Testis (tissue), 3 donors: ENCODE measurements around the gene CELF2. TPM values are rescaled to one million over a fixed set of nuclear protein-coding genes. Genes with fewer than 3 reads are reported as not detected.

Experiments used
- DNase-seq: peaks from one replicate; pipeline ENCODE4 v3.0.0-alpha.2; 2019
- H3K27ac ChIP-seq, 2 donors: fragments of 200-600 bp; sonication (generic); one replicate each; pipeline ENCODE4 v1.5.1; 2019
- H3K27me3 ChIP-seq: fragments of 200-600 bp; sonication (generic); one replicate; pipeline ENCODE4 v1.5.1; 2019
- H3K36me3 ChIP-seq: fragments of 200-600 bp; sonication (generic); one replicate; pipeline ENCODE4 v1.5.1; 2017; ENCODE audit warnings: low read depth; ENCODE audit errors: missing control alignments
- H3K4me1 ChIP-seq: fragments of 200-600 bp; sonication (generic); one replicate; pipeline ENCODE4 v1.5.1; 2019
- H3K4me3 ChIP-seq, 2 donors: fragments of 200-600 bp; sonication (generic); one replicate each; pipeline ENCODE4 v1.5.1; 2017 to 2019
- H3K9me3 ChIP-seq: fragments of 200-600 bp; sonication (generic); one replicate; pipeline ENCODE4 v1.5.1; 2017
- POLR2A ChIP-seq: fragments of 450-650 bp; IDR thresholded peaks from one replicate; pipeline ENCODE4 v1.6.1; 2017; ENCODE audit warnings: antibody characterized with exemption, mild to moderate bottlenecking, moderate library complexity
- WGBS, 2 donors: methylation state at CpG; one replicate each; pipeline ENCODE4 v1.1.5; 2018; 5-methylcytosine and 5-hydroxymethylcytosine counted together
- intact Hi-C: fragments of 100-400 bp; cut with DNase I; formaldehyde crosslinking; loops from one replicate; pipeline ENCODE4 v1.15.1; 2023; ENCODE audit warnings: low total_unique reads
- polyA plus RNA-seq: library from polyadenylated mRNA; stranded (reverse); fragments of 350-450 nt; fragmentation: Illumina TruSeq; extraction: RNeasy Lipid Tissue Mini Kit (QIAGEN cat#74804); gene quantifications from one replicate; pipeline ENCODE4 v1.2.3, GENCODE V29; 2014; ENCODE audit warnings: low read depth, low replicate concordance; ENCODE audit not compliant: insufficient read depth
- total RNA-seq, 2 donors: library from RNA; depleted of rRNA; stranded (reverse); fragments of >200 nt; gene quantifications; one replicate each; pipeline ENCODE4 v1.2.3, GENCODE V29; 2016
- TF ChIP-seq, protein P1 (sequence below), 3 experiments: fragments of 450-650 bp in 2 of 3; fragments of 200-600 bp in 1 of 3; sonication (generic) in 1 of 3; IDR thresholded peaks; one replicate each; pipeline ENCODE4 v1.5.1; 2016 to 2019; ENCODE audit warnings: antibody characterized with exemption in 3 of 3, mild to moderate bottlenecking in 2 of 3, moderate library complexity in 1 of 3

Gene CELF2
- total and polyA plus RNA-seq, 3 donors from 2014 or later: 17.5 to 41.6 (median 27.8) TPM

DNA sequence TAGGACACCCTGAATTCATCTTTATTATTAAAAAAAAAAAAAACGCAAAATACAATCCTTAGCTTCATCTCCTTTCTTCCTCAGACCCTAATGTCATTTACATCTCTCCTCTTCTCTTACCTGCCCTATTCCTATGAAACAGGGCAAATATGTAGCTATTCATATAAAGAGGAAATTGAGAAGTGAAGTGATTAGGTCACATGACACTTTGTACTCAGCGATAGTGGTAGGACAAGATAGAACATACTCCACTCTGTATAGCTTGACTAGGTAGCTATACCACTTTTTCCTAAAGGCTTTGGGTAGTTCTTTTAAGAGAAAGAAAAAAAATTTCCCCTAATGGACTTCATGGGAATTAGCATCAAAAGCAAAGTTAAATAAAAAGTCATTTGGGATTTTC, 6.2 kb upstream of the CELF2 start:
- Histone ChIP-seq H3K4me1 (no peaks in the 10 kb centered on the region), H3K4me3 (no peak overlapping the region), H3K27ac (no peak overlapping the region), H3K9me3 (no peaks in the 10 kb centered on the region), H3K36me3 (no peaks in the 10 kb centered on the region), H3K27me3 (no peaks in the 10 kb centered on the region)
- WGBS, 2 donors: 92 to 95% methylated on average over 2 of the region's 2 CpGs
- no peak for TF ChIP-seq POLR2A
- TF ChIP-seq, protein P1, sequence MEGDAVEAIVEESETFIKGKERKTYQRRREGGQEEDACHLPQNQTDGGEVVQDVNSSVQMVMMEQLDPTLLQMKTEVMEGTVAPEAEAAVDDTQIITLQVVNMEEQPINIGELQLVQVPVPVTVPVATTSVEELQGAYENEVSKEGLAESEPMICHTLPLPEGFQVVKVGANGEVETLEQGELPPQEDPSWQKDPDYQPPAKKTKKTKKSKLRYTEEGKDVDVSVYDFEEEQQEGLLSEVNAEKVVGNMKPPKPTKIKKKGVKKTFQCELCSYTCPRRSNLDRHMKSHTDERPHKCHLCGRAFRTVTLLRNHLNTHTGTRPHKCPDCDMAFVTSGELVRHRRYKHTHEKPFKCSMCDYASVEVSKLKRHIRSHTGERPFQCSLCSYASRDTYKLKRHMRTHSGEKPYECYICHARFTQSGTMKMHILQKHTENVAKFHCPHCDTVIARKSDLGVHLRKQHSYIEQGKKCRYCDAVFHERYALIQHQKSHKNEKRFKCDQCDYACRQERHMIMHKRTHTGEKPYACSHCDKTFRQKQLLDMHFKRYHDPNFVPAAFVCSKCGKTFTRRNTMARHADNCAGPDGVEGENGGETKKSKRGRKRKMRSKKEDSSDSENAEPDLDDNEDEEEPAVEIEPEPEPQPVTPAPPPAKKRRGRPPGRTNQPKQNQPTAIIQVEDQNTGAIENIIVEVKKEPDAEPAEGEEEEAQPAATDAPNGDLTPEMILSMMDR (IDR thresholded peaks at IDR 0.05): no peak
- intact Hi-C loops: no loop called here
- no peak for DNase-seq

DNA sequence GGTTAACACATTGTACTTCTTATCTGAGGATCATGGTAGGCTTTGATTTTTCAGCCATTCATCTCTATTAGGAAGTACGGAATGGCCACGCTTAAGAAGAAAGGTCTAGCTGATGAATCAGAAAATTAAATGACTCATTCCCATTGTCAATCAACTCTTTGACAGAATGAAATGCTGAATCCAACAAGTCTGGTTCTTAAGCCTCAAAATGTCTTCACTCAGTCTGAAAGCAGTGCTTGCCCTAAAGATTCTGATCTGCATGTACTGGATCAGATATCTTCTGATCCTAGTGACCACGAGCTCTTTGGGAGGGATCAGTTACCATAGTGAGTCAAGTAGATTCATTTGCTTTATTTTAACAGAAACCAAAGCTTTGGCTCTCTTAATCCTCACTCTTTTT, 5.7 kb upstream of the CELF2 start:
- no peak overlapping the region for H3K4me3 ChIP-seq
- H3K27ac ChIP-seq: no peak overlapping the region
- WGBS, 2 donors: 79 to 83% methylated on average over 3 of the region's 3 CpGs
- H3K4me1 ChIP-seq: no peaks in the 10 kb centered on the region
- no peaks in the 10 kb centered on the region for H3K9me3 ChIP-seq
- H3K27me3 ChIP-seq: no peaks in the 10 kb centered on the region
- TF ChIP-seq, protein P1 (IDR thresholded peaks at IDR 0.05): no peak
- TF ChIP-seq POLR2A: no peak
- no peaks in the 10 kb centered on the region for H3K36me3 ChIP-seq
- intact Hi-C loops: no loop called here
- no peak for DNase-seq

DNA sequence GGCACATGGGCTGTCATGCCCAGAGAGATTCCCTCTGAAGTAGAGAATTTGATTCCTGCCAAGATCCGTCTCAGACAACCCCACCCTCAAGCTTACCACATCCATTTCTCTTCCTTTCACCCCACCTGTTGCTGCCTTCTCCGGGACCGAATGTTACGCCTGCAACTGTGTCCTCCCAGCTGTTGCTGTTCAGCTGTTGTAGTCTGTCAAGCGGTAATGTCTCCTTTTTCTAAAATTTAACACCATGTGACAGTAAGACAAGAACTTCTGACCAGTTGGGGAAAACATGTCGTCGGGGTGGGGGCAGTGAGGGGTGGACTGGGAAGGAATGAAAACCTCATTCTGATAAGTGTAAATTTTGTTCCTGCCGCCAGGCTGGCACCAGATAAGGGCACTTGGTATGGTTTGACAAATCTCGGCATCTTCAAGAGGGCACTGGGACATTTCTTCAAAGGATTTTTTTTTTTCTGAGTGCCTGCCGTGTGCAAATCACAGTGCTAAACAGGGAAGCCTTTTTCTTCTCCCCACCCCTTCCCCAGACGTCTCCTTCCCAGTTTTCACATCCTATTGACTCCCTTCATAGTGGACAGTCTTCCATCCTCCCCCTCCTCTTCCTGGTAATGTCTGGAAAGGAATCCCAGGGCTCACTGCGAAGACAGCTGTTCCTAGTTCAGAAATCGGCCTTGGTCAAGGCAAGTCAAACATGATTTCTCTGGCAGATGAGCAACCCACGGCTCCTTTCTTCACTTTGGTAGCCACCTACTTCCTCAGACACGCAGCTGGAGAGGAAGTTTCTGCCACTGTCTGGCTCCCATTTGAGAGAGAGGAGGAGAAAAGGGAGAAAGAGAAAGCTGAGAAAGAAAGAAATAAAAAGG, 5.0 kb upstream of the CELF2 start:
- no peak for DNase-seq
- H3K4me1 ChIP-seq: no peaks in the 10 kb centered on the region
- intact Hi-C loops: no loop called here
- no peaks in the 10 kb centered on the region for H3K36me3 ChIP-seq
- H3K27ac ChIP-seq: no peak overlapping the region
- H3K4me3 ChIP-seq: no peak overlapping the region
- WGBS, 2 donors: 77 to 81% methylated on average over 15 of the region's 15 CpGs
- no peaks in the 10 kb centered on the region for H3K27me3 ChIP-seq
- no peaks in the 10 kb centered on the region for H3K9me3 ChIP-seq
- TF ChIP-seq POLR2A: no peak
- TF ChIP-seq, protein P1 (IDR thresholded peaks at IDR 0.05): no peak

DNA sequence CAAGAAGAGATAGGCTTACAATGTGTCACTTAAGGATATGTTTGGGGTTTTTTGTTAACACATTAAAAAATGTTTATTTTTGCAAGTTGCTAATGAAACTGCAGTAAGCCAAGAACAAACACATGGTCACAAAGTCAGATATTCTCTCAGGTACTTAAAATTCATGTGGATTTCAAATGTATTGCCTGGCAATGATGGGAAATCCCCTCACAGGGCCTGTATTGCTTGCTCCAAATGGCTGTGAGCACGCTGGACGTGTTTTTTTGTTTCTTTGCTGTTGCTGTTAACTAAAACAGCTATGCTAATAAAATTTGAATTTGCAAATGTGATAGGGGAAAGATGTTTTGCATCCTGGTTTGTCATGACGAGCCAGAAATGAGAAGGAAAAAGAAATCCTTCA, 3.8 kb upstream of the CELF2 start:
- no peak for DNase-seq
- no peak overlapping the region for H3K27ac ChIP-seq
- no peaks in the 10 kb centered on the region for H3K9me3 ChIP-seq
- H3K4me1 ChIP-seq: no peaks in the 10 kb centered on the region
- 93 to 97% methylated on average over 3 of the region's 3 CpGs for WGBS, 2 donors
- TF ChIP-seq, protein P1 (IDR thresholded peaks at IDR 0.05): no peak
- TF ChIP-seq POLR2A: no peak
- no peaks in the 10 kb centered on the region for H3K27me3 ChIP-seq
- no peaks in the 10 kb centered on the region for H3K36me3 ChIP-seq
- intact Hi-C loops: no loop called here
- H3K4me3 ChIP-seq: no peak overlapping the region
